Endothelial cell (in vitro differentiated cells): ENCODE measurements around the gene WDR37. TPM values are rescaled to one million over a fixed set of nuclear protein-coding genes. Genes with fewer than 3 reads are reported as not detected.
A peak's percentile ranks its signal among the peaks of the same experiment; 100 is the strongest.
"Not testable (repeated sequence)": the region's sequence is repeated elsewhere in the genome, so short reads cannot be mapped to it uniquely, and the experiment has no call there.

Experiments
- DNase-seq: peaks from one replicate; pipeline ENCODE4 v3.0.0; 2021; ENCODE audit warnings: low spot score
- H3K27ac Mint-ChIP-seq: one replicate; pipeline ENCODE4 v1.8.0; 2021; ENCODE audit warnings: mixed read lengths, inconsistent platforms; ENCODE audit not compliant: unreplicated experiment
- H3K27me3 Mint-ChIP-seq: one replicate; pipeline ENCODE4 v1.8.0; 2021; ENCODE audit warnings: mild to moderate bottlenecking, moderate library complexity, mixed read lengths, inconsistent platforms; ENCODE audit not compliant: unreplicated experiment
- H3K36me3 Mint-ChIP-seq: one replicate; pipeline ENCODE4 v1.8.0; 2021; ENCODE audit warnings: mild to moderate bottlenecking, low read depth, mixed read lengths, inconsistent platforms; ENCODE audit not compliant: unreplicated experiment
- H3K4me1 Mint-ChIP-seq: one replicate; pipeline ENCODE4 v1.8.0; 2021; ENCODE audit warnings: mild to moderate bottlenecking, mixed read lengths, inconsistent platforms; ENCODE audit not compliant: unreplicated experiment
- H3K4me3 Mint-ChIP-seq: one replicate; pipeline ENCODE4 v1.8.0; 2021; ENCODE audit warnings: mild to moderate bottlenecking, mixed read lengths, inconsistent platforms; ENCODE audit not compliant: unreplicated experiment
- H3K9me3 Mint-ChIP-seq: one replicate; pipeline ENCODE4 v1.8.0; 2021; ENCODE audit warnings: mixed read lengths, inconsistent platforms; ENCODE audit not compliant: unreplicated experiment
- CTCF ChIP-seq: fragments of 200-600 bp; sonication (generic); IDR thresholded peaks from one replicate; pipeline ENCODE4 v1.5.0; 2021; ENCODE audit warnings: antibody characterized with exemption; ENCODE audit not compliant: unreplicated experiment
- long read RNA-seq: library from polyadenylated mRNA; unstranded; transcript quantifications from one replicate; pipeline ENCODE4 v2.0.0, GENCODE V29; 2020; ENCODE audit not compliant: unreplicated experiment
- total RNA-seq: library from RNA; stranded (reverse); fragmentation: NEBNext Ultra II Directional; extraction: Animal tissue kit (Norgen Biotek cat#: 25700); gene quantifications from one replicate; pipeline ENCODE4 v1.2.1, GENCODE V29; 2021; ENCODE audit not compliant: unreplicated experiment

Gene WDR37, protein sequence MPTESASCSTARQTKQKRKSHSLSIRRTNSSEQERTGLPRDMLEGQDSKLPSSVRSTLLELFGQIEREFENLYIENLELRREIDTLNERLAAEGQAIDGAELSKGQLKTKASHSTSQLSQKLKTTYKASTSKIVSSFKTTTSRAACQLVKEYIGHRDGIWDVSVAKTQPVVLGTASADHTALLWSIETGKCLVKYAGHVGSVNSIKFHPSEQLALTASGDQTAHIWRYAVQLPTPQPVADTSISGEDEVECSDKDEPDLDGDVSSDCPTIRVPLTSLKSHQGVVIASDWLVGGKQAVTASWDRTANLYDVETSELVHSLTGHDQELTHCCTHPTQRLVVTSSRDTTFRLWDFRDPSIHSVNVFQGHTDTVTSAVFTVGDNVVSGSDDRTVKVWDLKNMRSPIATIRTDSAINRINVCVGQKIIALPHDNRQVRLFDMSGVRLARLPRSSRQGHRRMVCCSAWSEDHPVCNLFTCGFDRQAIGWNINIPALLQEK
- total RNA-seq, result 32.6 TPM
- long read RNA-seq, partial matches to known transcripts, result 2 of 5 reads
- long read RNA-seq, other reads (novel, unspliced or antisense), result 3 of 5 reads

DNA sequence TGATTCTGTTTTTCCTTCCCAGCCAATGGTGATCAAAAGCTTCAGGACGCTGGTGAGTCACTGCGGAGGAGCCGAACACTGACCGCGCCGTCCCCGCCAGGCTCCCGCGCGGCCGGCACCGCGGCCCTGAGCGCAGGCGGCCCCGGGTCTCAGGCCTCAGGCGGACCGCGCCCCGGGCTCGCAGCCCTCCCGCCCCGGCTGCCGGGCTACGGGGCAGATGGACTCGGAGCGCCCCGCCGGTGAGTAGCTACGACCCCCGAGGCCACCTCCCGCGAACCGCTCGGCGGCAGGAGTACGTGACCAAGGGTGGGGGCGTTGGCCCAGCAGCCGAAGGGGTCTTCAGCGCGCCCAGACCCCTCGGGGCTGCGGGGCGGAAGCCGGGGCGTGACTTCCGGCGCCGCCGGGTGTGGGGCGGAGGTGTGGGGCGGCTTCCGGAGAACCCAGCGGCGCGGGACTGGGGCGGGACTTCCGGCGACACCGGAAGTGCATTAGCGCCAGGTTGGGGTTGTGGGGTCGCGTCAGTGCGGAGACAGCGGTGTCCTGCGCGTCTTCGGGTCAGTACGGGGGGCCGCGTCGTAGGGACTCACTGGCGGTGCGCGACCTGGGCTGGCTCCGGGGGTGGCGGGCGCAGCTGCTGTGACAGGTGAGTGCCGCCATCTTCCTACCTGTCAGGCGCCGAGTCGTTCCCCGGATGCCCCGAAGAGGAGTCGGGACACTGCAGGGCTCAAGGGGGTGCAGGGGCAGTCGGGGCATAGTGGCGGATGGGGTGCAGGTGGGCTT, at the start of gene WDR37:
TSS of gene WDR37 (plus strand) at position 60 of the 780 bp plus-strand sequence. CDS start 15,771 bp downstream, outside the sequence.
- Mint-ChIP-seq H3K36me3 (no peaks in the 10 kb centered on the region), H3K27me3 (peaks cover 15% of the 10 kb centered on the region), H3K9me3 (no peaks in the 10 kb centered on the region), H3K27ac (peak within 1 kb of the TSS; percentile 94), H3K4me3 (peak within 1 kb of the TSS; percentile 98), H3K4me1 (peaks cover 48% of the 10 kb centered on the region)
- DNase-seq, result peak; percentile 75
- no peak for TF ChIP-seq CTCF

- no peak for TF ChIP-seq CTCF
These were observed 49.6 kb upstream of the WDR37 start for GRCh38 chr10:1006573-1006972.

GRCh38 chr10:1007583-1007982, 48.6 kb upstream of the WDR37 start:
- DNase-seq, result no peak
- Mint-ChIP-seq H3K27me3 (no peaks in the 10 kb centered on the region), H3K36me3 (peaks cover 68% of the 10 kb centered on the region), H3K4me3 (peak overlapping the region; percentile 56), H3K27ac (peak overlapping the region; percentile 66), H3K9me3 (no peaks in the 10 kb centered on the region), H3K4me1 (peaks cover 8% of the 10 kb centered on the region)
- no peak for TF ChIP-seq CTCF

More at GRCh38 chr10:1006573-1006972, 49.6 kb upstream of the WDR37 start:
- Mint-ChIP-seq H3K4me3 (no peak overlapping the region), H3K27me3 (no peaks in the 10 kb centered on the region), H3K9me3 (no peaks in the 10 kb centered on the region), H3K36me3 (peaks cover 67% of the 10 kb centered on the region), H3K4me1 (peaks cover 8% of the 10 kb centered on the region), H3K27ac (no peak overlapping the region)
- DNase-seq, result no peak

GRCh38 chr10:1009071-1009494, 47.1 kb upstream of the WDR37 start:
- H3K4me1 Mint-ChIP-seq, result peaks cover 8% of the 10 kb centered on the region
- no peak for TF ChIP-seq CTCF
- no peaks in the 10 kb centered on the region for H3K9me3 Mint-ChIP-seq
- H3K4me3 Mint-ChIP-seq, result peak overlapping the region; percentile 40
- peaks cover 68% of the 10 kb centered on the region for H3K36me3 Mint-ChIP-seq
- H3K27ac Mint-ChIP-seq, result peak overlapping the region; percentile 23
- no peaks in the 10 kb centered on the region for H3K27me3 Mint-ChIP-seq
- DNase-seq, result no peak

DNA sequence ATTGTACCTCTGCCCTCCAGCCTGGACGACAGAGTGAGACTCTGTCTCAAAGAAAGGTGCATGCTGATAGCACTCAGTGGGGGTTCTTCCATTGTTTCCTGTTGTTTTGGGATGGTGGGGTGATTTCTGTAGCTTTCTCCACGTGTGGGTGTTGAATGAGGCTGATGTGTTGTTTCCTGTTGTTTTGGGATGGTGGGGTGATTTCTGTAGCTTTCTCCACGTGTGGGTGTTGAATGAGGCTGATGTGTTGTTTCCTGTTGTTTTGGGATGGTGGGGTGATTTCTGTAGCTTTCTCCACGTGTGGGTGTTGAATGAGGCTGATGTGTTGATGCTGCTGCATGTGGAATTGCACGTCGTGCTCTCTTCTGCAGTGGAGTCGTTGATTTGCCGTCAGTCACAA, 46.2 kb upstream of the WDR37 start:
- not testable (repeated sequence) for H3K27me3 Mint-ChIP-seq, H3K27ac Mint-ChIP-seq, H3K4me1 Mint-ChIP-seq, H3K9me3 Mint-ChIP-seq, DNase-seq, H3K4me3 Mint-ChIP-seq
- peaks cover 74% of the 10 kb centered on the region for H3K36me3 Mint-ChIP-seq
